GM19463 (cell line): ENCODE measurements around the gene PSEN1.

Source experiments
- ATAC-seq: cut with Tn5 transposase; IDR thresholded peaks from one replicate; pipeline ENCODE4 v1.9.1; 2021; ENCODE audit warnings: mild to moderate bottlenecking, moderate library complexity; ENCODE audit not compliant: unreplicated experiment

PSEN1 gene

DNA sequence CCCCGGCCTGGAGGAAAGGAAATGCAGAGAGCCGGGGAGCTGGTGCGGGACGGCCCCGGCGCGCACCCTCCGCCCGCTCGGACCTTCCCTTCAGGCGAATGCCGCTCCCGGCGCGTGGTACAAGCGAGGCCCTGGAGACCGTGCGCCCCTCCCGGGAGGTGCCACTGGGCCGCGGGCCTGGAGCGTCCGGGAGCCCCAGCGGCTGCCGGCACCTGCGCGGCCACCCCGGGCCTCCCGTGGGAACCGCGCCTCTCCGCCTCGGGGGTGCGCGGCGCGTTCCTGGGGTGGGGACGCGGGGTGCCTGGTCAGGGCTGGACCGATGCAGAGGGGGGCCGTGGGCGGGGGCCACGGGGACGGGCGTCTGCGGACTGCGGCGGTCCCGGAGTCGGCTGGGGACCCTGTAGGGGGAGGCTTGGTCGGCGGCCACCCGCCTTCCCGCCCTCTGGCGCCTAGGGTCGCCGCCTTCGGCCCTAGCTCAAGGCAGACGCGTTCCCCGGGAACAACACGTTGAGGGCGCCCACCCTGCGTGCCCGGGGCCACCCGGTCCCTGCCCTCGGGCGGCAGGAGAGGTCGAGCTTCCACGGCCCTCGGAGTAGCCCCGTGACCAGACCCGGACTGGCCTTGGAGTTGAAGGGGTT, 101.6 kb downstream of the PSEN1 start:
- ATAC-seq = no peak

DNA sequence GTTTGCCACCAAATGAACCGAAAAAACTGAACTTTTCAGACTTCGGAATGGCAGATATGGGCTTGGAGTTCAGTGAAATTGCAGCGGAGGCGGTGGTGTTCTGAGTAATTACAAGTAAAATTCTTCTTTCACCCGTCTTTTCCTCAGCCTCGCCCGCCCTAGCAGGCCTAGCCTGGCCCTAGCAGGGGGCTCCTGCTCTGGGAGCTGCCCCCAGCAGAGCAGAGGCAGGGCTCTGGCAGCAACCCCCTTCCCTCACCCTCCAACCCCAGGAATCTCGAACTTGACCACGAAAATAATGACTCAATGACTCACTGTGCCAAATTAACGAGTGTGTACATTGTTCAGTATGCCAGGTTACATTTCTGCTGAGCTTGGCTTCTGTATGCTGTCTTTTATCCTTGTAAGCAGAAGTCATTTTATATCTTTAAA, 102.1 kb downstream of the PSEN1 start:
- ATAC-seq = no peak

DNA sequence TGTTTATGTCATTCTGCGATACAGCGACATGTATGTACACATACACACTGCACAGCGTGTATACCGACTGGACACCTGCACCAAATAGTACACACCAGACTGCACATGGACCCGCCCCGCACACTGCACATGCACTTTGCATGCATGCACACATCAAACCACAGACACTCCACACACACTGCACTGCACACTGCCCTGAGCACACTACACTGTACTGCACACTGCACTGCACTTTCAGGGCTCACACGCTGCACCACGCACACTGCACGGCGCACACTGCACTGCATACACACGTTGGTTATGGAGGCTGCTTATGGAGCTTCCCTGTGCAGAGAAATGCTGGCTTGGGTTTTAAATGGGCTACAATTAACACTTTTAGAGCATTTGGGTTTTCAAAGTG, 102.6 kb downstream of the PSEN1 start:
- ATAC-seq = no peak

DNA sequence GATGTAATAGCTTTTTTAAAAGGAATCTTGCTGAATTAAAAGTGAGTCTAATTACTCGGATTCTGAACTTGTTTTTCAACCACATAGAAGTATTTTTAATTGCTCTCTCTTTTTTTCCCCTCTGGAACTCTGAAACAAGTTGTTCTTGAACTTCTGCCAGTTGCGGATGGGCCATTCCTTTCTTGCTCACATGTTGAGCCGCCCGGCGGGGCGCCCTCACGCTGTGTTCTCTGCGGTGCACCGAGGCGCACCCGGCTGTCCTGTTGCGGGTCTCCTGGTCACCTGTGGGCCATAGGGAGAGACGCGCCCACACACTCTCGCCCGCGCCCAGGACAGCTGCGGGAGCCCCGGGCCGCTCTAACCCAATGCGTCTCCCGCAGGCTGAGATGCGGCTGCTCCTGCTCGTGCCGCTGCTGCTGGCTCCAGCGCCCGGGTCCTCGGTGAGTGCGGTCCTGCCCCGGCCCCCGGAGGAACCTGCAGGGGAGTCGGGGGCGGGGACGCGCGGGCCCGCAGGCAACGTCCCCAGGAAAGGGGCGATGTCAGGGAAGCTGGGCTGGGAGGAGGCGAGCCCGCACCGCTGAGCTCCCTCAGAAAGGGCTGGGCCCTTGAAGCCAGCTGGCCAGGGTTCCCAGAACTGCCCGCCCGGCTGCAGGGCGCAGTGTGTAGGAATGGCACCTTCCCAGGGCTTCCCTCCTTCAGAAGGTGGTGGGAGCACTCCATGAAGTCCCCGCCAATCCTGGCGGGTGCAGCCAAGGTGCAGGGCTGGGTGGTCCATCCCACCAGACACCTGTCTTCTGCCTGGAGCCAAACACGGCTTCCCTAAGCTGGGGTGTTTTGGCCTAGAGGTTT, 103.3 kb downstream of the PSEN1 start:
- ATAC-seq = no peak

DNA sequence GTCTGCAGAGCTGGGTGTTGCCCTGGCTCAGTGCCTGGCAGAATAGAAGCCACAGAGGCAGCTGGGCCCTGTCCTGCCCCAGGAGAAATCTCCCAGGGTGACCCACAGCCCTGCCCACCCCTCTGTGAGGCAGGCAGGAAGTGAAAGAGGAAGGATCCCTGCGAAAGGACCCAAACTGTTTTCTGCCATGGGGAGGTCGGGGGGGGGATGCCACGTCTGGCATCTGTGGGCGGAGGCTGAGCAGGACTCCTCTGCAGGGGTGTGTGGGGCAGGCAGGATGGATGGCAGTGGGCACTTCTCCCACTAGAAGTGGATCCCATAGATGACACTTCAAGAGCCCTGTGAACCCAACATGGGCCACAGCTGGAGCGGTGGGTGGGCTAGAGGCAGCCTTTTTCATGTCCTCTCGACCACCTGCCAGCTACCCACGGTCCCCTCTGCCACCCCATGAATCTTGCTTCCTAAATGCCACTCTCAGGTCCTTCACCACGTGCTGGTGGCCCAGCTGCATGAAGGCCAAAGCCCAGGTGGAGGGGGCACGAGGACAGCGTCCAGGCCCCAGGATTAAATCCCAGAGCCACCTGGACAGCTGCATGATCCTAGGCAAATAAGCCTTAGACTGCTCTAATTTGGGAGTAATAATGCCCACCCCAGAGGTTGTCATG, 104.6 kb downstream of the PSEN1 start:
- no peak for ATAC-seq

DNA sequence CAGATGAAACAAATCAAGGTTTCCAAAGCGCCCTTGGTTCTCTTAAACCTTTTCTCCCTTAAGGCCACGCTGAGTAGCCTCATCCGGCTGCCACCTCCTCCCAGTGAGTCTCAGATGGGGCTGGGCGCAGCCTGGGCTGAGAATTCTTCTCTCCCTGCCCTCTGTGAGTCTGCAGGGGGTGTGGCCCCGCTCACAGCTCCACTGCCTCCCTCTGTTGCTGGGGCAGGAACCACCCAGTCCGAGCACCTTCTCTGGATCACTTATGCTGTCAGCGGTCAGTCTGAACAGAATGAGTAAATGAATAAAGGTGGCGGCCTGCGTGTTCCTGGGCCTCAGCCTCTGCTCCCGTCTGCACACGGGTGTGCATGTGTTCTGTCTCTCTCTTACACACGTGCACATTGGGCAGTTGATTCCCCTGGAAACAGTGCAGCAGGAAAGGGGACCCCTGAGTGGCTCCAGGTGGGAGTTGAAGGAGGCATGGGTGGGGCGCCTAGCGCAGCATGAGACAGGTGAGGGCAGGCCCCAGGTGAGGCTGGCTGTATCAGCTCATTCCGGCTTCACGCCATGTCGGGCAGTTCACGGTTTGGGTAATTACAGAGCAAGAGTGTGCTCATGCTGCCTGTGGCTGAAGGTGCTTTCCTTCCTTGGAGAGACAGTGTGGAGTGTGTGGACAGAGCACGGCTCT, 105.3 kb downstream of the PSEN1 start:
- no peak for ATAC-seq

DNA sequence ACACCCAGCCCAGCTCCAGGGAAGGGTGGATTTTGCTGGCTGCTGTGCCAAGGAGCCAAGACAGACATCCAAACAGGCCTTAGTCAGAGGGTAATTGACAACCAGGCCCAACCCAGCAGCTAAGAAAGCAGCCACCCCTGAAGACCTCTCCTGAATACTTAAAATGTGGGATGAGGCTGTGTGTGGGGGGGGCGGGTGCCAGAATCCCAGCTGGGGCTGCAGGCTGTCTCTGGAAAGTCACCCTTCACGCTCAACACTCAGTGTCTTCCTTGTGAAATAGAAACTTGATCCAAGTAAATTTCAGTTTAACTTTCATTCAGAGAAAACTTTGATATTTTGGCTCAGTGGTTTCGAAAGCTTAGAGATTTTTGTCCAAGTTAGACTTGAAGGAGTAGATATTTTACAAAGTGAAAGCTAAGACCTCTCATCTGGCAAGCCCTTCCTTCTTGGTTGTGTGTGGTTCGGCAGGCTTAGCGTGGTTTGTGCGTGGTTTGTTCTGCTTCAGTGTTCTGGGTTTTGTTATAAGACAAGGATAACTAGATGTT, 106.1 kb downstream of the PSEN1 start:
- no peak for ATAC-seq

DNA sequence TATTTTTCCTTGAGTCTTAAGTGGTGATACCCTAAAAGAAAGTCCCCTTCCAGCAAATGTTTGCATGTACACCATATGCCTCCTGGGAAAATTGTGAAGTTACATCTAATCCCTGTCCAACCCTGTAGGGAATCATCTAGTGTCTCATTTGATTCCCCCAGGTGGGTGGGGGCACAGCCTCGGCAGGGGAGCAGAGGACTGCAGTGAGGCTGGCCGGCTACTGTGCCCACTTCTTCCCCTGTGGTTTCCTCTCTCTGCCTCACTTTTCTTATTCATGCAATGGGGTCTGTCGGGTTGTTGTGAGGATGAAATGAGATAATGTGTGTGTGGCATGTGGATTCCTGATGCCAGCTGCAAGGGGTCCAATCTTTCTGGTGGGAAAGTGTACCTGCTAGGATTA, 107.0 kb downstream of the PSEN1 start:
- no peak for ATAC-seq

DNA sequence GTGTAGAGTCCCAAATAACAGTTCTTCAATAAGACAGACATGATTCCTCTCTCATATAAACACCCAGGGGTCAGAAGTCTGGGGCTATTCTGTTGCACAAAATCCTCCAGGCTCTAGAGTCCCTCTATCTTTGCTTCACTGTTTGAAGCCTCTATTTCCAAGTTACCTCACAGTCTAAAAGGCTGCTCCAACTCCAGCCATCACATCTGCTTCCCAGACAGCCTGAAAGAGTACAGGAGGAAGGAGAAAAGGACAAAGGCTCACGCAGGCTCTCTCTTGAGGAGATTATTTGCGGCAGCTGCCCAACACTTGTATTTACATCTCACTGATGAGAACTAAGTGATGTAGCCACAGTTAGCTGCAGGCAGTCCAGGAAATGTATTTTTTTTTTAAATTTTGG, 107.4 kb downstream of the PSEN1 start:
- no peak for ATAC-seq

DNA sequence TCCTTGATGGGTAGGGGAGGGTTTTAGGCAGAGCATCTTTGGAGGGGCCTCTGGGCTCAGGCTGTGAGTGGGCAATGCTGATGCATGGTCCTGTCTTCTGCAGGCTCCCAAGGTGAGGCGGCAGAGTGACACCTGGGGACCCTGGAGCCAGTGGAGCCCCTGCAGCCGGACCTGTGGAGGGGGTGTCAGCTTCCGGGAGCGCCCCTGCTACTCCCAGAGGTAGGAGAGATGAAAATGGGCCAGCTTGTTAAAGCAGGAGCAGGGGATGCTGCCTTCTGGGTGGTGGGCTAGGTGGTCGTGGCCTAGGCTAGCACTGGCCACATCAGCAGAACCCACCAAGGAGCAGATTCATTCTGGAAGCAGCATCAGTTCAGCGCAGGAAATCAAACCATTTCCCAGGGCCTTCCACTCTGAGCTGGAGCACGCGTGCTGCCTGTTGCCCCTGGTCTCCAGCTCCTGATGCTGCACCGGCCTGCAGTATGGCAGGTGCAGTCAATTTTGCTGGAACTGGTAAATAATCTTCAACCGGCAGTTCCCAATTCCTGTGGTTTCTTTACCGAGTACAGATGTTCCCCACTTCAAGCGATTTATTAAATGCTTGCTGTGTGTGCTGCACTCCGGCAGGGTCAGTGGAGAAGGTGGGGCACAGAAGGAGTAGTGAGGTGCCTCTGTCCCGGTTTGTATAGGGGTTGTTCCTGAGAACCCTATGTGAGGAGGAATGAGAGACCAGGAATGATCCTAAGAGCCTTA, 108.4 kb downstream of the PSEN1 start:
- ATAC-seq = no peak

DNA sequence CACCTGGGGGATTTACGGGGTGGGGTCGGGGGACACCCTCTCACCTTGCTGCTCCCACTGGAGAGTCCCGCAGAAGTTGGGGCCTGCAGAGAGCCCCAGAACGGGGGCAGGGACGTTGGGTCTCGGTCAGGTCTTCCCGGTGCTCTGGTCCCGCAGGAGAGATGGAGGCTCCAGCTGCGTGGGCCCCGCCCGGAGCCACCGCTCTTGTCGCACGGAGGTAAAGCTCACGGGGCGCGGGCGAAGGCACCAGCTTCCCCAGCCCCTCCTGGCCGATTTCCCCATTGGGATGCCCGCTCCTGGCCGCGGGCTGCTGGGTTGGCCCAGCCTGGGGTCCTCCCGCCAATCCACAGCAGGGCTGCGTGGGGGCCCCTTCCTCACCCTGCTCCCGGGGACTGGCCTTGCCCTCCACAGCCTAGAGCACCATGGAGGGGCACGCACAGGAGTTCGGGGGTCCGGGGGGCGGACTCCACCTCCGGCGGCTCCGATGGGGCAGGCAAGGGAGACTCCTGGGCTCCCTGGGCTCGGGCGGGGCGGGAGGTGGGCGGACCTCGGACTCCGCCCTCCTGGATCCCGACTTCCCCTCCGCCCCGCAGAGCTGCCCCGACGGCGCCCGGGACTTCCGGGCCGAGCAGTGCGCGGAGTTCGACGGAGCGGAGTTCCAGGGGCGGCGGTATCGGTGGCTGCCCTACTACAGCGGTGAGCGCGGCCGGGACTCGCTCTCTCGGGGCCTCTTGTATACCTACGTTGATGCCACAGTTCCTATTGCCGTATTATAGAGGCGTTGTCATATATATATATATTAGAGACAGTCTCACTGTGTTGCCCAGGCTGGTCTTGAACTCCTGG, 109.4 kb downstream of the PSEN1 start:
- ATAC-seq = peak; percentile 65

DNA sequence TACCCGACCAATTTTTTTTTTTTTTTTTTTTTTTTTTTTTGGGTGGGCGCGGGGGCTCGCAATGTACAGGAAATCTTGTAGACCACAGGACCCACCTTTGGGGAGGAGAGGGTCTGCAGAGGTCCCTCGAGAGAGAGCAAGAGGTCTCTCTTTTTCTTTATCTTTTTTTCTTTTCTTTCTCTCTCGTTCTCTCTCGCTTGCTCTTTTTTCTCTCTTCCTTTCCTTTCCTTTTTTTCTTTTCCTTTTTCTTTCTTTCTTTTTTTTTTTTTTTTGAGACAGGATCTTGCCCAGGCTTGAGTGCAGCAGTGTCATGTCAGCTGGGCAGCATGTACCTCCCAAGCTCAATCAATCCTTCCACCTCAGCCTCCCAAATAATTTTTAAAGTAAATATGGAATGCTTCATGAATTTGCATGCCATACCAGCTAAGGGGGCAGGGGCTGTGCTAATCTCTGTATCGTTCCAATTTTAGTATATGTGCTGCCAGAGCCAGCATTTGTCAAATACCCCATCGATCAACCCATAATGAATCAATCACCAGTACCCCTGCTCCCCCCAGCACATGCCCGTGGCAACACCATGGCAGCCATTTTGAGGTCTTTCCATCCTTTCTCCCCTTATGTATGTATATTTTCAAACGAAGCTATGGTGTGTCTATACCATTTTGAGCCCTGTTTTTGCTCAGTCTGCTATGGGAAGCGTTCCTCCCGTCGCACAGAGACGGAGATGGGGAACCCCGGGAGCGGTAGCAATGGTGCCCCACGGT, 110.3 kb downstream of the PSEN1 start:
- no peak for ATAC-seq

DNA sequence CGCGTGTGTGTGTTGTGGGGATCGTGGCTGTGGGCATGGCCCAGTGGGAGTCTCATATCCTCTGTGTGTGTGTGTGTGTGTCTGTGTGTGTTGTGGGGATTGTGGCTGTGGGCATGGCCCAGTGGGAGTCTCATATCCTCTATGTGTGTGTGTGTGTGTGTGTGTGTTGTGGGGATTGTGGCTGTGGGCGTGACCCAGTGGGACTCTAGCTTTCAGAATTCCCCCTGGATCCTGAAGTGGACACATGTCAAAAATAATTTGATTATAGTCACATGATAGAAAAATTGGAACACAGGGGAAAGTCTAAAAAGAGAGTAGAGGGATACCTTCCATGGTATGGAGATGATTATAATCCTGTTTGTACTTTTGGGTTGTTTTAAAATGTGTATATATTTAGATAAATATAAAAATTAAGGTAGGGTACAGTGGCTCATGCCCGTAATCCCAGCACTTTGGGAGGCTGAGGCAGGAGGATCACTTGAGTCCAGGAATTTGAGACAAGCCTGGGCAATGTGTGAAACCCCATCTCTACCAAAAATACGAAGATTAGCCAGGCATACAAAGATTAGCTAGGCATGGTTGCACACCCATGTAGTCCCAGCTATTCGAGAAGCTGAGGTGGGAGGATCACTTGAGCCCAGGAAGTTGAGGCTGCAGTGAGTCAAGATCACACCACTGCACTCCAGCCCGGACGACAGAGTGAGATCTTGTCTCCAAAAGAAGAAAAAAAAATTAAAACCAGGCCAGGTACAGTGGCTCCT, 112.0 kb downstream of the PSEN1 start:
- peak; percentile 46 for ATAC-seq

DNA sequence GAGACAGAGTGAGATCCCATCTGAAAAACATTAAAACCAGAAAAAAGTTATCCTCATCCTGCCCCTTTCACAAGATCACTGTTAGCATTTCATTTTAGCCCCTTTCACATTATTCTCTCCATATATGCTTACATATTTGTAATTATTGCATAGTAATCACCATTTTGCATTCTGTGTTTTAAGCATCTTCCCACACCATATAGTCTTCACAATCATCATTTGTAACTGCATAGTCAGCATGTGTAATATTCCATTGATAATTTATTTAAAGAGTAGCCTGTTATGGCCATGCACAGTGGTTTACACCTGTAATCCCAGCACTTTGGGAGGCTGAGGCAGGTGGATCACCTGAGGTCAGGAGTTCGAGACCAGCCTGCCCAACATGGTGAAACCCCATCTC, 112.8 kb downstream of the PSEN1 start:
- ATAC-seq = no peak

DNA sequence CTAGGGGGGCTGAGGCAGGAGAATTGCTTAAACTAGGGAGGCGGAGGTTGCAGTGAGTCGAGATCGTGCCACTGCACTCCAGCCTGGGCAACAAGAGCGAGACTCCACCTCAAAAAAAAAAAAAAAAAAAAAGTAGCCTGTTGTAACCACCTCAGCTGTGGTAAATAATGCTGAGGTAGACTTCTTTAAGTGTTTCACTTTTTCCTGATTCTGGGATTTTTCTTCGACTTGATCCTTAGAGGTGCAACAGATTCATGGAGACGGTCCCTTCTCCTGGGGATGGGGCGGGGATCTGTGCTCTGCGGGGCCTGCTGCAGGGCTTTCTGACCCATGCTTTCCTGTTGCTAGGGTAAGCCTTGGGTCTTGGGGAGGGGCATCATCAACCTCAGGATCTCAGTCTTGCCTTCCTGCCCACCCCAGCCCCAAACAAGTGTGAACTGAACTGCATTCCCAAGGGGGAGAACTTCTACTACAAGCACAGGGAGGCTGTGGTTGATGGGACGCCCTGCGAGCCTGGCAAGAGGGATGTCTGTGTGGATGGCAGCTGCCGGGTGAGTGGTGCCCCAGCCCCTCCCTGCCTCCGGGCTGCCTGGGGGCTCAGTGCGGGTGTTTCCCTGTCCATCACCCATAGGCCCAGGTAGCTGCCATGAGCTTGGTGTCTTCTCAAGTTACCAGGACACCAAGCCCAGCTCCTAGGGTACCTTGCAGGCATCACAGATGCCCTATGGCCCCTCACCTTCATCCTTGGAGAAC, 113.4 kb downstream of the PSEN1 start:
- ATAC-seq = no peak

DNA sequence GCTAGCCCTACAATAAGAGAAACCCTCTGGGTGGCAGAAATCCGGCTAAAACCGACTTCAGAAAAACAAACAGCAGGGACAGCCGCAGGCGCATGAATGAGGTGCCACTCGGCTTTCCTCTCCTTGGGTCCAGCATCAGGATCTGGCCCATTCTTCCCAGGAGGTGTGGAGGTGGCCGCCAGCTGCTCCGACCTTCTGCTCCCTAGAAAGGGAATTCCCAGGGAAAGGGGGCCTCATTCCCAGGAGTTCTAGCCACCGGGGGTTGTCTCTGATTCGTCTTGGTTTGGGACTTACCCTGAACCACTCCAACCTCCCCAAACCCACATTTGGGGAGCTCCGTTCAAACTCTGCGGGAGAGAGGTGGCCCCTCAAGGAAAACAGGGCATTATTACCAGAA, 114.0 kb downstream of the PSEN1 start:
- no peak for ATAC-seq

DNA sequence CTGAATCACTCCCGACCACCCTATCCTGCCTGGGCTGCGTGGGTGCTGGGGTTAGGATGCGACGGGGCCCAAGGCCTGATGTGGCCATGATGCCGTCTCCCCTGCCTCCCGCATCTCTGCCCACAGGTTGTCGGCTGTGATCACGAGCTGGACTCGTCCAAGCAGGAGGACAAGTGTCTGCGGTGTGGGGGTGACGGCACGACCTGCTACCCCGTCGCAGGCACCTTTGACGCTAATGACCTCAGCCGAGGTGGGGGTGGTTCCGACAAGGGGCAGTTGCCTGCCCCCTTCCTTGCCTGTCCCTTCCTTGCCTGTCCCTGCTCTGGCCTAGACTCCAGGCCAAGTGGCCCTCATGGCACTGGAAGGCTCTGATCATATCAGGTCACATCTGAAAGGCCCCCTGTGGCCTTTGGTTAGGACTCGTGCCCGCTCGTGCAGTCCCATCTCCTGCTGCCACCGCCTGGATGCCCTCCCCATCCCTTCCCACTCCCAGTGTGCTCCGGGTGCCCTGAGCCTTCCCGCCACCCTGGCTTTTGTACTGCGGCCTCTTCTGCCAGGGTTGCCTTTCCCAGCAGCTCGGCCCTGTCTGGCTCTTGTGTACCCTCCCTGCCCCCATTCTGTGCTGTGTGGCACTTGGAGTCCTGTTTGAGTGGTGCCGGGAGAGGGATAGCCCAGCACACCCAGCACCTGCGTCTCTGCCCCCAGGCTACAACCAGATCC, 114.6 kb downstream of the PSEN1 start:
- no peak for ATAC-seq
